WTC11 (cell line): ENCODE data around the gene UBAC2. TPM values are rescaled to one million over a fixed set of nuclear protein-coding genes. Genes with fewer than 3 reads are reported as not detected.

Experiments used
- ATAC-seq: fragments of 200-7000 bp; cut with Tn5 transposase; 2 replicates; pipeline ENCODE4 v1.10.0; 2021; ENCODE audit warnings: mild to moderate bottlenecking, moderate library complexity
- CTCF ChIA-PET: fragments of 300-600 bp; sonication (Branson Sonifier 250); formaldehyde crosslinking; loops from one replicate; lab custom pipeline; 2021; ENCODE audit warnings: antibody characterized with exemption; lab: Charles Lee
- POLR2A ChIA-PET: fragments of 350-600 bp; sonication (Branson Sonifier 250); formaldehyde crosslinking; loops from one replicate; lab custom pipeline; 2021; ENCODE audit warnings: antibody characterized with exemption; lab: Charles Lee
- DNase-seq: peaks from one replicate; pipeline ENCODE4 v3.0.0; 2021; ENCODE audit warnings: low spot score
- H3K27ac Mint-ChIP-seq: 2 replicates; pipeline ENCODE4 v1.8.0; 2021; ENCODE audit warnings: mixed read lengths
- H3K27me3 Mint-ChIP-seq: 2 replicates; pipeline ENCODE4 v1.8.0; 2021; ENCODE audit warnings: low read depth, mild to moderate bottlenecking, moderate library complexity, mixed read lengths
- H3K36me3 Mint-ChIP-seq: 2 replicates; pipeline ENCODE4 v1.8.0; 2021; ENCODE audit warnings: mixed read lengths
- H3K4me1 Mint-ChIP-seq: 2 replicates; pipeline ENCODE4 v1.8.0; 2022; ENCODE audit warnings: mixed read lengths
- H3K4me3 Mint-ChIP-seq: 2 replicates; pipeline ENCODE4 v1.8.0; 2021; ENCODE audit warnings: mild to moderate bottlenecking, moderate library complexity, mixed read lengths
- H3K9me3 Mint-ChIP-seq: 2 replicates; pipeline ENCODE4 v1.8.0; 2021; ENCODE audit warnings: mixed read lengths
- CBFB ChIP-seq: sonication (generic); formaldehyde crosslinking; IDR thresholded peaks from 2 replicates; pipeline ENCODE4 v1.8.1; 2022; ENCODE audit warnings: mild to moderate bottlenecking, low read depth, missing genetic modification reagents
- CDX4 ChIP-seq: fragments of 250-450 bp; sonication (Bioruptor Pico); IDR thresholded peaks from 2 replicates; pipeline ENCODE4 v1.9.0; 2021; ENCODE audit warnings: moderate library complexity, mild to moderate bottlenecking, inconsistent platforms, borderline replicate concordance
- CREM ChIP-seq: sonication (generic); formaldehyde crosslinking; IDR thresholded peaks from 2 replicates; pipeline ENCODE4 v1.8.1; 2022; ENCODE audit warnings: mild to moderate bottlenecking, missing genetic modification reagents, moderate library complexity
- E2F1 ChIP-seq: sonication (generic); formaldehyde crosslinking; IDR thresholded peaks from 2 replicates; pipeline ENCODE4 v1.8.0; 2022; ENCODE audit warnings: mild to moderate bottlenecking, missing genetic modification reagents
- E2F5 ChIP-seq: sonication (generic); formaldehyde crosslinking; IDR thresholded peaks from 2 replicates; pipeline ENCODE4 v1.8.1; 2022; ENCODE audit warnings: mild to moderate bottlenecking, moderate library complexity, missing genetic modification reagents
- MAX ChIP-seq: sonication (generic); formaldehyde crosslinking; IDR thresholded peaks from 2 replicates; pipeline ENCODE4 v1.8.0; 2022; ENCODE audit warnings: mild to moderate bottlenecking, missing genetic modification reagents
- NFE2L1 ChIP-seq: sonication (generic); formaldehyde crosslinking; IDR thresholded peaks from 2 replicates; pipeline ENCODE4 v1.8.1; 2023; ENCODE audit warnings: missing genetic modification reagents
- OVOL2 ChIP-seq: fragments of 250-450 bp; sonication (Bioruptor Pico); IDR thresholded peaks from 2 replicates; pipeline ENCODE4 v1.9.0; 2021; ENCODE audit warnings: mild to moderate bottlenecking, borderline replicate concordance
- STAT6 ChIP-seq: sonication (generic); formaldehyde crosslinking; conservative IDR thresholded peaks from 2 replicates; pipeline ENCODE4 v1.8.1; 2023; ENCODE audit warnings: mild to moderate bottlenecking, low read depth, missing genetic modification reagents, moderate library complexity
- TEAD4 ChIP-seq: sonication (generic); formaldehyde crosslinking; IDR thresholded peaks from 2 replicates; pipeline ENCODE4 v1.8.0; 2022; ENCODE audit warnings: mild to moderate bottlenecking, missing genetic modification reagents
- TP53 ChIP-seq: sonication (generic); formaldehyde crosslinking; IDR thresholded peaks from 2 replicates; pipeline ENCODE4 v1.8.1; 2023; ENCODE audit warnings: mild to moderate bottlenecking, missing genetic modification reagents
- USF1 ChIP-seq: sonication (generic); formaldehyde crosslinking; IDR thresholded peaks from 2 replicates; pipeline ENCODE4 v1.8.0; 2022; ENCODE audit warnings: mild to moderate bottlenecking, missing genetic modification reagents
- ZNF121 ChIP-seq: sonication (generic); formaldehyde crosslinking; IDR thresholded peaks from 2 replicates; pipeline ENCODE4 v1.8.0; 2023; ENCODE audit warnings: missing genetic modification reagents
- ZNF138 ChIP-seq: sonication (generic); formaldehyde crosslinking; conservative IDR thresholded peaks from 2 replicates; pipeline ENCODE4 v1.8.1; 2022; ENCODE audit warnings: mild to moderate bottlenecking, moderate library complexity, missing genetic modification reagents
- ZNF416 ChIP-seq: fragments of 250-450 bp; sonication (Bioruptor Pico); IDR thresholded peaks from 2 replicates; pipeline ENCODE4 v1.9.0; 2021; ENCODE audit warnings: mild to moderate bottlenecking, inconsistent platforms
- ZNF423 ChIP-seq: fragments of 250-450 bp; sonication (Bioruptor Pico); IDR thresholded peaks from 2 replicates; pipeline ENCODE4 v2.1.2; 2022; ENCODE audit warnings: mild to moderate bottlenecking, moderate library complexity
- ZSCAN18 ChIP-seq: fragments of 250-450 bp; sonication (Bioruptor Pico); IDR thresholded peaks from 2 replicates; pipeline ENCODE4 v2.1.2; 2022; ENCODE audit warnings: mild to moderate bottlenecking, moderate library complexity
- total RNA-seq: library from RNA; stranded (reverse); gene quantifications from 3 replicates; pipeline ENCODE4 v1.2.3, GENCODE V29; 2021

UBAC2 gene
- total RNA-seq, 1 experiment from 2014 or later, result 64.7 TPM

GRCh38 chr13:99341969-99342722 is 141.5 kb downstream of the UBAC2 start (continued):
- TF ChIP-seq CDX4 (CRISPR knock-in tag), result no peak
- TF ChIP-seq USF1, result no peak

- peaks cover 33% of the 10 kb centered on the region for H3K36me3 Mint-ChIP-seq
- no peaks in the 10 kb centered on the region for H3K4me1 Mint-ChIP-seq
- H3K27ac Mint-ChIP-seq, result no peak overlapping the region
- H3K27me3 Mint-ChIP-seq, result no peaks in the 10 kb centered on the region
- no peak for ATAC-seq
- DNase-seq, result no peak
- TF ChIP-seq E2F1 (CRISPR knock-in tag) (no peak), CBFB (no peak), ZNF138 (CRISPR knock-in tag) (no peak), OVOL2 (CRISPR knock-in tag) (no peak), STAT6 (no peak), ZNF416 (no peak), MAX (CRISPR knock-in tag) (no peak), ZNF121 (CRISPR knock-in tag) (no peak), ZNF423 (no peak), NFE2L1 (no peak), CREM (CRISPR knock-in tag) (no peak), E2F5 (CRISPR knock-in tag) (no peak), TEAD4 (CRISPR knock-in tag) (no peak), ZSCAN18 (CRISPR knock-in tag) (no peak), TP53 (CRISPR knock-in tag) (no peak)
- H3K9me3 Mint-ChIP-seq, result no peaks in the 10 kb centered on the region
- CTCF ChIA-PET, result no interaction called here
- POLR2A ChIA-PET, result no interaction called here
- no peak overlapping the region for H3K4me3 Mint-ChIP-seq
These were observed 142.2 kb downstream of the UBAC2 start for GRCh38 chr13:99342723-99343315.
